BJ (cell line): ENCODE results near the gene FGFR2. TPM values are rescaled to one million over a fixed set of nuclear protein-coding genes. Genes with fewer than 3 reads are reported as not detected.

Experiments used
- CTCF ChIA-PET: fragments of 350-600 bp; formaldehyde crosslinking; extraction: SDS; loops from one replicate; lab custom pipeline; 2021; ENCODE audit warnings: antibody characterized with exemption, inconsistent platforms; lab: Yijun Ruan, JAX
- POLR2A ChIA-PET: fragments of 300-600 bp; sonication (Branson Sonifier 250); formaldehyde crosslinking; extraction: SDS; loops from one replicate; lab custom pipeline; 2021; ENCODE audit warnings: antibody characterized with exemption; lab: Charles Lee
- DNase-seq: peaks from one replicate; pipeline ENCODE4 v3.0.0-alpha.2; 2011; ENCODE audit warnings: low read depth
- H3K27me3 ChIP-seq: 2 replicates; pipeline ENCODE4 v1.6.0; 2011; ENCODE audit warnings: low read length; ENCODE audit not compliant: control insufficient read depth, insufficient read depth
- H3K36me3 ChIP-seq: 2 replicates; pipeline ENCODE4 v1.5.1; 2011; ENCODE audit warnings: low read length; ENCODE audit not compliant: control insufficient read depth, insufficient read depth
- H3K4me3 ChIP-seq: 2 replicates; pipeline ENCODE4 v1.5.1; 2011; ENCODE audit warnings: low read depth, mild to moderate bottlenecking, control low read depth, low read length
- polyA plus RNA-seq: library from polyadenylated mRNA; depleted of rRNA; stranded (reverse); fragments of >200 nt; gene quantifications from 2 replicates; pipeline ENCODE4 v1.2.3, GENCODE V29; 2011
- TF ChIP-seq, protein P1 (sequence below): IDR thresholded peaks from 2 replicates; pipeline ENCODE4 v1.5.1; 2011; ENCODE audit warnings: low read depth, mild to moderate bottlenecking, control low read depth, inconsistent platforms, low read length, moderate library complexity; ENCODE audit not compliant: insufficient read depth

FGFR2 gene
- polyA plus RNA-seq, 1 experiment, result 0.26 TPM

DNA sequence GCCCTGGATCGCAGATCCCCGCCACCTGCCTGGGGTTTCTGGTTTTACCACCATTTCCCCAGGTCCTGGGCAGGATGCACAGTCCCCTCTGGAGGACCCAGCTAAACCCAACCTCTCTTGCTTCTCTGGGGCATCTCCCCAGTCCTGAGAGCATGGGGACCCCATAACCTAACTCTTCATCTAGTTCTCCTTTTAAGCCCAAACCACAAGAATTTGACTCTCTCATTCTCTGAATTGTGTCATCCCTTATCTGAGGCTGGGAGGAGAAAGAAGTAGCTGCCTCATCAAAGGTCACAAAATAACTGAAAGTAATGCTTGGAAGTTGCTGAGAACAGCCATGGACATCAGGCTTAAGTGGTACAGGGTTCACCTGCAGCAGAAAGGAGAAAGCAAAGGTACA lies 159.9 kb downstream of the FGFR2 start:
- DNase-seq, result no peak
- Histone ChIP-seq H3K36me3 (no peaks in the 10 kb centered on the region), H3K4me3 (no peak overlapping the region), H3K27me3 (no peaks in the 10 kb centered on the region)
- TF ChIP-seq, protein P1, sequence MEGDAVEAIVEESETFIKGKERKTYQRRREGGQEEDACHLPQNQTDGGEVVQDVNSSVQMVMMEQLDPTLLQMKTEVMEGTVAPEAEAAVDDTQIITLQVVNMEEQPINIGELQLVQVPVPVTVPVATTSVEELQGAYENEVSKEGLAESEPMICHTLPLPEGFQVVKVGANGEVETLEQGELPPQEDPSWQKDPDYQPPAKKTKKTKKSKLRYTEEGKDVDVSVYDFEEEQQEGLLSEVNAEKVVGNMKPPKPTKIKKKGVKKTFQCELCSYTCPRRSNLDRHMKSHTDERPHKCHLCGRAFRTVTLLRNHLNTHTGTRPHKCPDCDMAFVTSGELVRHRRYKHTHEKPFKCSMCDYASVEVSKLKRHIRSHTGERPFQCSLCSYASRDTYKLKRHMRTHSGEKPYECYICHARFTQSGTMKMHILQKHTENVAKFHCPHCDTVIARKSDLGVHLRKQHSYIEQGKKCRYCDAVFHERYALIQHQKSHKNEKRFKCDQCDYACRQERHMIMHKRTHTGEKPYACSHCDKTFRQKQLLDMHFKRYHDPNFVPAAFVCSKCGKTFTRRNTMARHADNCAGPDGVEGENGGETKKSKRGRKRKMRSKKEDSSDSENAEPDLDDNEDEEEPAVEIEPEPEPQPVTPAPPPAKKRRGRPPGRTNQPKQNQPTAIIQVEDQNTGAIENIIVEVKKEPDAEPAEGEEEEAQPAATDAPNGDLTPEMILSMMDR, result no peak
- ChIA-PET POLR2A (no interaction called here), CTCF (no interaction called here)

DNA sequence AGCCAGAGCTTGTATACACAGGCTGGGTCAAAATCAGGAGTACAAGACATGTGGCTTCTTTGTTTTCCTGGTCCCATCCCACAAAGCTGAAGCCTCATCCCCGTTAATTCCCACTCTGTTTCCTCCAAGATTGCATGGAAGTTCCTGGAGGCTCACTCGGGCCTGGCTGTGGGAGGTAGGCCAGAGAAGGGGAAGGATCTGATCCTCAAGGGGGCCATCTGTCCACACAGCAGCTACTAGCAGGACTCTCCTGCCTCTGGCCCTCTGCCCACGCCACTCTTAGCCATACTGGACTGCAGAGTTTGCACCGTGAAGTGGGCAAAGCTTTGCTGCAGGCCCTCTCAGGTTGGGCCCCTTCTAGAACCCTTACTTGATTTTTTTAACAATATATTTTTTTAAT lies 160.6 kb downstream of the FGFR2 start:
- ChIA-PET CTCF (no interaction called here), POLR2A (no interaction called here)
- no peaks in the 10 kb centered on the region for H3K36me3 ChIP-seq
- no peaks in the 10 kb centered on the region for H3K27me3 ChIP-seq
- H3K4me3 ChIP-seq, result no peak overlapping the region
- TF ChIP-seq, protein P1, result no peak
- DNase-seq, result no peak

DNA sequence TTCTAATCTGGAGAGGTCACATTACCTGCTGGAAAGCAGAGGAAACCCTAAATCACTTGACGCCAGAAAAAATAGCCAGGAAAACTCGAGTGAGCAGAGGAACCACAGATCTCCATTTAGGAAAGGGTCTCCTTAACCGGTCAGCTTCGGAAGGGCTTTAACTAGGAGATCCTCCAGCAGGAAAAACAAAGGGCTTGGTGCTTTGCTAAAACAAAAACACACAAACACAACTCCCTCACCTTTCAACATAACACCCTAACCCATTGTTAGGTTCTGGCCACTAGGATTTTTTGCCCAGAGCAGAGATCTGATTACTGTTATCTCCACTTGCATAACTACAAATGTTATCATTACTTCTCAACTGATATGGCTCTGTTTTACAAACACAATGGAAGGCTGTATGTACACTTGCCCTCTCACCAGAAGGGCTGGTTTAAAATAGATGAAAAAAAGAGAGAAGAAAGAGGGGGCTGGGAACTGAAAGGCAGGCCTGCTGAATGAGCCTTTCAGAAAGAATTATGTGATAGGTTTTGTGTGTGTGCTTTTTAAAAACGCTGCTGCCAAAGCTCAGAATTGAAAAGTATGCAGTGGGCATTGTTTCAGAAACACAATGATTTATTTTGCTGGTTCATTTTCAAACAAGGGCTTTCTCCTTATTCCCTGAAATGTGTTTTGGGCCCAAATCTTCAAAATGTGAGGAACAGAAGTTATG lies 161.5 kb downstream of the FGFR2 start:
- TF ChIP-seq, protein P1, result no peak
- no peaks in the 10 kb centered on the region for H3K36me3 ChIP-seq
- CTCF ChIA-PET, result no interaction called here

DNA sequence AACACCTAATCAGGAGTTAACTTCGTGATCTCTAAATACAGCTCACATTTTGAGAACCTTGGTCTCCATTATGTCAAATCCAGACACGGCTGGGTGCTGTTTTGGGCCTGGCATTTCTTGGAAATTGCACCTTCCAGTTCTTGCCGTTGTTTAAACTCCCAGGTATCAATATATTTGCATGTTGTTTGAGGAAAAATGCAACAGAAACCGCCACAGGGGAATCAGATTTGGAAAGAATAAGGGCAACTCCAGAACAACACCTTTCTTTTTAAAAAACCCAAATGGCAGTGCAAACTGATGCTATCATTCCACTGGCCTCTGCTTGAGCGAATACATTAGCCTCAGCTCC lies 162.0 kb downstream of the FGFR2 start:
- H3K27me3 ChIP-seq, result no peaks in the 10 kb centered on the region
- POLR2A ChIA-PET, result no interaction called here
- CTCF ChIA-PET, result no interaction called here
- no peak for DNase-seq
- no peak overlapping the region for H3K4me3 ChIP-seq
- TF ChIP-seq, protein P1, result no peak
- no peaks in the 10 kb centered on the region for H3K36me3 ChIP-seq

More for the DNA sequence above, 161.5 kb downstream of the FGFR2 start:
- Histone ChIP-seq H3K4me3 (no peak overlapping the region), H3K27me3 (no peaks in the 10 kb centered on the region)
- no peak for DNase-seq
- POLR2A ChIA-PET, result no interaction called here

DNA sequence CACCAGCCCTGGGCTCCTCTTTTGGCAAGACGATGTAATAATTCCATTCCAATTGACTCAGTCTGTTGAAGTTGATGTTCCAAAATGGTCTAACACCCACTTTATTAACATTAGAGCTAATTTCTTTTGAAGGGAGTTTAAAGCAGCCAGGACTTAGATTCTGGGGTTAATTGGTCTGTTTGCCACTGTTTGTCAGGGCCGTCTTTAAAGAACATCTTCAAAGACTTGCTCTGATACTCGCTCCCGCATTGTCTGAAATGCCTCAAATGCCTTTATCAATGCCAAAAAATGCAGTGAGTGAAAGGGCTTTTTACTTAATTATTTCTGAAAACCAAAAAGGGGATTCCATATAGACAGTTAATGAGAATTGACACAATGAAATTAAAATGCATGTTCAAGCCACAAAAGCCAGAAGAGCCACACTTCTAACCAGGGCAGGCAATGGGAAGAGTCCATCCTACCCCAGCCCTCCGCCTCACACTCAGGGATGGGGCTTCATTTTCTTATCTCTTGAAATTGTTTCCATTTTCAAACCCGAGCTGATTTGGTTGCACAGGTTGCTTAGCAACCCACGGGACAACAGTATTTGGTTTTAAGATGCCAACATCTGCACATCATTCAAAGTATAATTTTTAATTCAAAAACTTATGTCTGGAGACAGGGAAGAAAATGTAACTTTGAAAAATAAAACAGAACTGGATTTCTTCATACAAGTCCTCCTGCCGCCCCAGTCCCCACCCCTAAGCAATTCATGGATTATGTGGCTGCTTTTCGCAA lies 163.0 kb downstream of the FGFR2 start:
- H3K4me3 ChIP-seq, result no peak overlapping the region
- CTCF ChIA-PET, result no interaction called here
- H3K36me3 ChIP-seq, result no peaks in the 10 kb centered on the region
- TF ChIP-seq, protein P1, result no peak
- DNase-seq, result no peak
- H3K27me3 ChIP-seq, result no peaks in the 10 kb centered on the region
- POLR2A ChIA-PET, result no interaction called here
